BJ (cell line): ENCODE data around the gene UQCR11. TPM values are rescaled to one million over a fixed set of nuclear protein-coding genes. Genes with fewer than 3 reads are reported as not detected.

ENCODE experiments used
- CTCF ChIA-PET: fragments of 350-600 bp; formaldehyde crosslinking; extraction: SDS; loops from one replicate; lab custom pipeline; 2021; ENCODE audit warnings: antibody characterized with exemption, inconsistent platforms; lab: Yijun Ruan, JAX
- POLR2A ChIA-PET: fragments of 300-600 bp; sonication (Branson Sonifier 250); formaldehyde crosslinking; extraction: SDS; loops from one replicate; lab custom pipeline; 2021; ENCODE audit warnings: antibody characterized with exemption; lab: Charles Lee
- DNase-seq: peaks from one replicate; pipeline ENCODE4 v3.0.0-alpha.2; 2011; ENCODE audit warnings: low read depth
- H3K27me3 ChIP-seq: 2 replicates; pipeline ENCODE4 v1.6.0; 2011; ENCODE audit warnings: low read length; ENCODE audit not compliant: control insufficient read depth, insufficient read depth
- H3K36me3 ChIP-seq: 2 replicates; pipeline ENCODE4 v1.5.1; 2011; ENCODE audit warnings: low read length; ENCODE audit not compliant: control insufficient read depth, insufficient read depth
- H3K4me3 ChIP-seq: 2 replicates; pipeline ENCODE4 v1.5.1; 2011; ENCODE audit warnings: low read depth, mild to moderate bottlenecking, control low read depth, low read length
- polyA plus RNA-seq: library from polyadenylated mRNA; depleted of rRNA; stranded (reverse); fragments of >200 nt; gene quantifications from 2 replicates; pipeline ENCODE4 v1.2.3, GENCODE V29; 2011
- TF ChIP-seq, protein P1 (sequence below): IDR thresholded peaks from 2 replicates; pipeline ENCODE4 v1.5.1; 2011; ENCODE audit warnings: low read depth, mild to moderate bottlenecking, control low read depth, inconsistent platforms, low read length, moderate library complexity; ENCODE audit not compliant: insufficient read depth

UQCR11 gene
- polyA plus RNA-seq, 1 experiment: 213 TPM

DNA sequence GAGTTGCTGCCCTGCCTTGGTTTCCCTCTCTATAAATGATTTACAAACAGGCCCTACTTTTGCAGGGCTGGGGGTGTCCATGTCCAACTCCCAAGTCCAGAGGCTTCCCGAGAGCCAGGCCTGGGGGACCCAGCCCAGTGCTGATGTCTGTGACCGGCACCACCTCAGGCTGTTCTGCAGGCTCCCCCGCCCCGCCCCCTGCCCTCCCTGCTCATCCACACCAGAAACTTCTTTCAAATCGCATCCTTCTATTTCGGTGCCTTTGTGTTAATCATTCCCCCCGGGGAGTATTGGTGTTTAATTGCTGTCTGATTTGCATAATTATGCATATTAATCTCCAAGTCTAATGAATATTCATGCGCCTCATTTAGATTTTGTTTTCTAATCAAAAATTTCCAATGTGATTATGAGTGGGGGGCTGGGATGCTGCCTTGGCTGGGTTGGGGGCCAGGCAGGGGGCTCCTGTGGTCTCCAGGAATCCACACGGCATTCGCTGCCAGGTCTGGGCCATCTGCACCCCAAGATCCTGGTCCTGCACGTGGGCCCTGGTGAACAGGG is 28.1 kb upstream of the UQCR11 start:
- no peak overlapping the region for H3K4me3 ChIP-seq
- no peaks in the 10 kb centered on the region for H3K27me3 ChIP-seq
- H3K36me3 ChIP-seq: peaks cover 19% of the 10 kb centered on the region
- no peak for DNase-seq
- POLR2A ChIA-PET: no interaction called here
- TF ChIP-seq, protein P1, sequence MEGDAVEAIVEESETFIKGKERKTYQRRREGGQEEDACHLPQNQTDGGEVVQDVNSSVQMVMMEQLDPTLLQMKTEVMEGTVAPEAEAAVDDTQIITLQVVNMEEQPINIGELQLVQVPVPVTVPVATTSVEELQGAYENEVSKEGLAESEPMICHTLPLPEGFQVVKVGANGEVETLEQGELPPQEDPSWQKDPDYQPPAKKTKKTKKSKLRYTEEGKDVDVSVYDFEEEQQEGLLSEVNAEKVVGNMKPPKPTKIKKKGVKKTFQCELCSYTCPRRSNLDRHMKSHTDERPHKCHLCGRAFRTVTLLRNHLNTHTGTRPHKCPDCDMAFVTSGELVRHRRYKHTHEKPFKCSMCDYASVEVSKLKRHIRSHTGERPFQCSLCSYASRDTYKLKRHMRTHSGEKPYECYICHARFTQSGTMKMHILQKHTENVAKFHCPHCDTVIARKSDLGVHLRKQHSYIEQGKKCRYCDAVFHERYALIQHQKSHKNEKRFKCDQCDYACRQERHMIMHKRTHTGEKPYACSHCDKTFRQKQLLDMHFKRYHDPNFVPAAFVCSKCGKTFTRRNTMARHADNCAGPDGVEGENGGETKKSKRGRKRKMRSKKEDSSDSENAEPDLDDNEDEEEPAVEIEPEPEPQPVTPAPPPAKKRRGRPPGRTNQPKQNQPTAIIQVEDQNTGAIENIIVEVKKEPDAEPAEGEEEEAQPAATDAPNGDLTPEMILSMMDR: no peak
- CTCF ChIA-PET: no interaction called here

DNA sequence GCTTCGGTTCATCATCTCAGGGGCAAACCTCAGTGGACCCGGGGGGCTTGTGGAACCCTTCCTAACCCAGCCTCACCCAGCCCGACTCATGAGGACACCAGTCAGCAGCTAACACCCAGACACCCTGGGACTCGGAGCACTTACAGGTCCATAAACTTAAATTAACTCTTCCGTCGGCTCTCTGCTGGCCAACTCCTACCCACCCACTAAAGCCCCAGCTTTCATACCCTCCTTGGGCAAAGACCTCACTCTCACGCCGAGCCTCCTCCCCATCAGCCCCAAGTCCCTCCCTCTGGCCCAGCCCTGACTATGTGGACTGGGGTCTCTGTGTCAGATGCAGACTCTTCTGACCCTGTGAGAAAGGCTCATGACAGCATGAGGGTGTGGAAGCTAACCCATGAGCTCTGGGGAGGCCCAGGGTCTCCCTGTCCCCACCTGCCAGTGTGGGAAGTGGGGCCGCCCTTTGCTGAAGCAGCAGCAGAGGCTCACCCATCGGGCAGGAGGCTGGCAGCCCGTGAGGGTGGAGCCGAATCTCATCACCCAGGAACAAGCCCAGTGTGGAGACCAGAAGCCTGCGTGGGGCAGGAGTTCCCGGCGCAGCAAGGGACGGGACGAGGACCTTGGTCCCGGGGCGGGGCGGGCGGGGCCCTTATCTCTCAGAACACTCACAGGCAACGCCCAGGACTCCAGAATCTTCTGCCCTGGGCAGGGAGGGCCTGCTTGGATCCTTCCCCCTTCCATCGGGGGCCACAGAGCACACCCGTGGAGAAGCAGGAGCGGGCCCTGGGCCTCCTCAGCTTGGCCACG is 27.4 kb upstream of the UQCR11 start:
- Histone ChIP-seq H3K27me3 (no peaks in the 10 kb centered on the region), H3K36me3 (peaks cover 19% of the 10 kb centered on the region), H3K4me3 (no peak overlapping the region)
- no peak for DNase-seq
- TF ChIP-seq, protein P1: no peak
- ChIA-PET CTCF (interaction anchor here (0.6 to 0.7 kb wide), 2 partner anchors 27 to 134 kb away, joined by 3 read pairs; no protein-coding TSS in a partner anchor), POLR2A (no interaction called here)

DNA sequence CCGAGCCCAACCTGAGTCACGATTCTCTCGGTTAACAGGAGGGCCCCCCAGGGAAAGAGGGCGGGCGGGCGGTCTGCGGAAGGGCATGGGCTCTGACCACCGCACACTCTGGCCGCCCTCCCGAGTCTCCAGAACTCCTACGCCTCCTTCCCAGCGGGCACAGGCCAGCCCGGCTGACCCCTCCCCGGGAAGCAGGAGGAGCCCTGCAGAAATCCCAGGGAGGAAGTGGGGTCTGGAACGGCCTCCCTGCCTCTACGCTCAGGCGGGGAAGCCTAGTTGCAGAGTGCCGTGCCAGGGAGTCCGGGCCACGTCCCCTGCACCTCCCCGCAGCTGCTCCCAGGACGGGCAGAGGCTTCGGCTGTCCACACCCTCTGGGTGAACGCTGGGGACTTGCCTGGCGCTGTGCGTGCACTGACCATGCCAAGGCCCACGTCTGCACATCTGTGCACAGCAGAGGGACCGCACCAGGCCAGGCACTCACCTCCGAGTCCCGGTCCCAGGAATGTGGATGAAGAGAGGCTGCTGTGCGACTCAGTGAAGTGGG is 26.4 kb upstream of the UQCR11 start:
- ChIA-PET CTCF (no interaction called here), POLR2A (no interaction called here)
- no peak for DNase-seq
- TF ChIP-seq, protein P1: no peak
- Histone ChIP-seq H3K4me3 (no peak overlapping the region), H3K36me3 (peaks cover 19% of the 10 kb centered on the region), H3K27me3 (no peaks in the 10 kb centered on the region)

DNA sequence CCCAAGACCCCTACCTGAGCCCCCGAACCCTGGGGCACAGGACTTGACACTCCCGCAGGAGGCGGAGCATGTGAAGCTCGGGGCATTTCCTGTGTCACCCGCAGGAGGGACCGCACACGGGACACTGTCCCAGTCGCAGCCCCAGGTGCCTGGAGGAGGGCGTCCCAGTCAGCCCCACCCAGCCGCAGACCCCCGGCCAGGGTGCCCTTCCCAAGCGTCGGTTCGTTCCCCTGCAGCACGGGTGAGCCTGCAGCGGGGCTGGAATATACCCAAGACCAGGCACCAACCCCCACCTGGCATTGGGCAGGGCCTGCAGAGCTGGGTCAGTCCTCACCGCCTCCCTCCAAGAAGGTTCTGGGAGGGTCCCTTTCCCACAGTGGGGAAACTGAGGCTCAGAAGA is 25.5 kb upstream of the UQCR11 start:
- Histone ChIP-seq H3K36me3 (peaks cover 22% of the 10 kb centered on the region), H3K4me3 (no peak overlapping the region), H3K27me3 (no peaks in the 10 kb centered on the region)
- ChIA-PET POLR2A (no interaction called here), CTCF (no interaction called here)
- no peak for DNase-seq
- TF ChIP-seq, protein P1: no peak

DNA sequence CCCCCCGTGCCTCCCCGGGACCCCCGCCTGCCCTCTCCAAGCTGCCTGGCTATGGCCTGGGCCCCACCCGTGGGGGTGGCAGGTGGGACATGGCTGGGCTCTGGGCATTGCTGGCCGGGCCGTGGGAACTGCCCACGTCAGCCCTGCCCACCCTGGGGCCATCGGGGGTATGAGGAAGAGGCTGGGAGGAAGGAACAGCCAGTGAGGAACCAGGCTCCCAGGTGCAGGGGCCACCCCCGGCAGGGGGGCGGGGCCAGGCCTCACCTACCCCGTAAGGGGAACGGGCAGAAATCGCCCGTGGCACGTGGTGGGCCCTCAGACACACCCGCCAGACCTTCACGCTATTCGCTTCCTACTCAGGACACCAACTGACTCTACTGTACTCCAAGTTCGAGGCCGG is 24.8 kb upstream of the UQCR11 start:
- POLR2A ChIA-PET: no interaction called here
- no peak for DNase-seq
- CTCF ChIA-PET: no interaction called here
- TF ChIP-seq, protein P1: no peak
- Histone ChIP-seq H3K36me3 (peaks cover 25% of the 10 kb centered on the region), H3K27me3 (no peaks in the 10 kb centered on the region), H3K4me3 (no peak overlapping the region)
